GM18519 (cell line): ENCODE data around the gene GNAS-AS1.

Experiments used
- ATAC-seq: cut with Tn5 transposase; IDR thresholded peaks from one replicate; pipeline ENCODE4 v1.9.1; 2021; ENCODE audit warnings: mild to moderate bottlenecking, moderate library complexity; ENCODE audit not compliant: unreplicated experiment, low FRiP score

GNAS-AS1 gene

DNA sequence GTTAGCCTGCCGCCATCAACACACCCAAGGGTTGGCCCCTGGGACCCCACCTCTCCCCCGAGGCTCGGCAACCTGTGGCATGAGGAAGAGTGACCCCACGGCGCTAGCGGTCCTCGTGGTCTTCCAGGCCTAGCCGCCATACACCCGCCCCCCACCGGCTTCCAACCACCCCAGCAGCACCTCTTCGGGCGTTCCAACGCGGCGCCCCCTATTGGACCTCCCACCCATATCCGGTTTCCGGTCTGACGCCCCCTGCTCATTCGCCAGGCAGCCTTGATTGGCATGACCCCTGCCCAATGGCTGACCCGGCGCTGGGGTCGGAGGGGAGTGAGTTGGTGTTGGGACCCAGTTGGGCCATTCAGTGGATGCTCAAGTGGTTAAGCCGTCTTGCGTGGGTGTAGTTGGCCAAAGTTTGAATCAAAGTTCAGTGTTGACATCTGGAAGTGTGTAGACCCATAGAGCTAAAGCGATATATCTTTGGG lies at the start of gene GNAS-AS1:
Gene GNAS-AS1 (minus strand): TSS at position 210 of the 482 bp plus-strand sequence.
- peak; percentile 63 for ATAC-seq

DNA sequence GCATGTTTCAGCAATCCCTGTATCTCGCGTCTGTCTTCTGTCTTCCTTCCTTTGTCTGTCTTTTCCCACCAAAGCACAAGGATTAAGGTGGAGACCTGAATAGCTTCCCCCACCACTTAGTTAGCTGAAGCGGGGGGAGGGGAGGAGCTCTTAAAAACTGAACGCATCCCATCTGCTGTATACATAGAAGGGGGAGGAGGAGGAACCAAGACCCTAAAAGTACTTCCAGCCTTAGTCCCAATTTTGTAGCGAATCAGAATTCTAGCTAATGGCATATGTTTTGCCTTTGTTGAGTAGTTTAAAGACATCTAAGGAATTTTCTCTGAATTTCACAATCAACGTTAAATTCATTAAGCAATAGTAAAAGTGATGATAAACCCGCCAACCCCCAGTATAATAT lies 49.7 kb upstream of the GNAS-AS1 start:
- ATAC-seq, result no peak

DNA sequence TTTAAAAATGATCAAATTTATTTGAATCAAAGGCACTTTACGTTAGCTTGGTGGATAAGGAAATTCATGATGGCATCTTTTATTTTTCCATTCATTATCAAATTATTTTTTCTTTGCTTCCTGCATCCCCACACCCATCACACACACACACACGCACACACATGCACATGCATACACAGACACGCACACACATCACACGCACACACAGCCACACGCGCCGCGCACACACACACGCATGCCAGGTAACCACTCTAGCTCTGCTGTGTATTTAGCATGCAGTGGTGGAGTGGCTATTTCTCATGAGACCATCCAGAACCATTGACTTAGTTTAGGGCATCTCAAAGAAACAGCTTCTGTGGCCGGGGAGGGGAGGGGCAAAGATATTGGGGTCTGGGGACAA lies 48.8 kb upstream of the GNAS-AS1 start:
- ATAC-seq, result no peak

DNA sequence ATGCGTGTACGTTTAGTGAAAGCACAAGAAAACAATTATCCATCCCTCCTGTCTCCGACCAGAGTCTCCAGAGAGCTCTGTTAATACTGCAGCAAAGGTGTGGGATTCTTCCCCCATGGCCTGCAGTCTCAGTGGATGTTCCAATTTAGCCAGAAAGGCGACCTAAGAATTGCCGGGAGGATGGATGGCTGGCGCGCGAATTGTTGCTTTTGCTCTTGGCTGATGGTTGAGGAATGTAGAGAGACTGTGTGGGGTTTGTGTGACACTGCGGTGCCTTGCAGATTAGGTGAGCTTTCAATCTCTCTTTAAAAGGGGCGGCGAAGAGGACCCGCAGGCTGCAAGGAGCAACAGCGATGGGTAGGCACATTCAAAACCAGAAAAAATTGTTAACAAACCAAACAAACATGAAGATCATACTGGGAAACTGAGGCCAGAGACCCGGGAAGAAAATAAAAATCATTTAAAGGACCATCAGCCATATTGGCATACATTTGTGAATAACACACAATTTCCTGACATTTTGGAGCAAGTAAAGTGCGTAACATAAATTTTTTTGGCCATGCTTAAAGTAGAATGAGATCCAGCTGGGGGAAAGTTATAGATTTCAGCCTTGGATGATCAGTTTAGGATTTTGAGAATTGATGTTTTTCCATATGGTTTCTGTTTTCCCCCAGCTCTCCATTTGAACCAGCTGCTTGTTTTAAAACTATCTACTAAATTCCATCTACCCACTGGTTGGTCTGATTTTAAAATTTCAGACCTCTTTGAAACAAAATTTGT lies 48.1 kb upstream of the GNAS-AS1 start:
- ATAC-seq, result no peak

DNA sequence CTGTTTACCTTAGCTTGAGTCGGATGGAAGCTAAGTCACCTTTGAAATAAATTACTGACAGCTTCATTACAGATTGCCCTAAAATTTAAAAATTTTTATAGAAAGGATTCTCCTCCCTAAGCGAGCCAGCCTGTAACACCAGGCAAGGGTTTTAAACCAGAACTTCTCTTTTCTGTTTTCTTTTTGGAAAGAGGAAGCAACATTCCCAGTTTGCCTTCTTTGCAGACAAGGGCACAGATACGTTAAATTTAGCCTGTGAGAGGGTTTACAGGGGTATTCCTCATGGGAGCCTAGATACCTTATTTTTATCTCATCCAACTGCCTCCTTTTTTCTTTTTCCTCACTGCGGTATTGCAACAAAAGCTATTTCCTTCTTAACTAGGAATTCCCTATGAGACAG lies 46.8 kb upstream of the GNAS-AS1 start:
- ATAC-seq, result no peak

DNA sequence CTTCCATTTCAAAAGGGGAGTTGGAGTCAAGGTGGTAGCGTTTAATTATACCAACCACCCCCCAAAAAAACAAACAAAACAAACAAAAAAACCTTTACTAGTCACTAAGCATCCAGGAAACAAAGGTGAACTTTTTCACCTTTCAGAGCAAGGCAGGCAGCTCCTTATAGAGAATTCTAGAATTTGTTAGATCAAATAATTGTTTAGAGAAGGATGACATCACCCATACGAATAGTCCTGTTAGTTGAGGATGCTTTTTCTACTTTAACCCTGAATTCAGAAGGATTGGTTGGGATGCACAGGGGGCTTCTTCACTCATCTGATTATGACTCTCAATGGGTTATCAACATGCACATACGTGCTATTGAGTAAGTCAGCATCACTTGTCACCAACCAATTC lies 46.1 kb upstream of the GNAS-AS1 start:
- ATAC-seq, result no peak

DNA sequence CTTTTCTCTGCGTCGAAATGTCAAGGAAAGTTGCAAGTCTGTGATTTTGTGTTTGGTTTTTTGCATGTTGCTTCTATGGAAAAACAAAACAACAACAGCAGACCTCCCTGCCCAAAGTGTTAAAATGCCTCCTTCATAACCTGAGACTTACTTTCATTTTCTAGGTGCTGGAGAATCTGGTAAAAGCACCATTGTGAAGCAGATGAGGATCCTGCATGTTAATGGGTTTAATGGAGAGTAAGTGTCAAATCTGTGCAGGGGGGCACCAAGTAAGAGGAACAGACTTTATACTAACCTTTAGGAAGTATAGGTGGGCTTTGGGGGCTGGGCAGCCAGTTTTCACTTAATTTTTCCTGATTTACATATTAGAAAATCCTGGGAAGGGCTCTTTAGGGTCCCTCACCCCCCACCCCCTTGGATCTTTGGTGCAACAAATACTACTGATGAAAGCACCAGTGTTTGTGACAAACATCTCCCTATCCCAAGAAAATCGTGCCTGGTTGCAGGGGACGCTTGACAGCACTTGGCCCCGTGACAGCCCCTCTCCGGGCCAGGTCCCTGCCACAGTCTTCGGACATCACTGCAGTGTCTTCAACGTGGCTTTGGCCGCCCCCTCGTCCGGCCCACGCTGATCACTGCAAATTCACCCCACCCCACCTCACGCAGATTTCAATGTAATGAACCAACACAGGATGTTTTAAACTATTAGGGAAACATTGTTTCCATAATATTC lies 44.9 kb upstream of the GNAS-AS1 start:
- no peak for ATAC-seq

DNA sequence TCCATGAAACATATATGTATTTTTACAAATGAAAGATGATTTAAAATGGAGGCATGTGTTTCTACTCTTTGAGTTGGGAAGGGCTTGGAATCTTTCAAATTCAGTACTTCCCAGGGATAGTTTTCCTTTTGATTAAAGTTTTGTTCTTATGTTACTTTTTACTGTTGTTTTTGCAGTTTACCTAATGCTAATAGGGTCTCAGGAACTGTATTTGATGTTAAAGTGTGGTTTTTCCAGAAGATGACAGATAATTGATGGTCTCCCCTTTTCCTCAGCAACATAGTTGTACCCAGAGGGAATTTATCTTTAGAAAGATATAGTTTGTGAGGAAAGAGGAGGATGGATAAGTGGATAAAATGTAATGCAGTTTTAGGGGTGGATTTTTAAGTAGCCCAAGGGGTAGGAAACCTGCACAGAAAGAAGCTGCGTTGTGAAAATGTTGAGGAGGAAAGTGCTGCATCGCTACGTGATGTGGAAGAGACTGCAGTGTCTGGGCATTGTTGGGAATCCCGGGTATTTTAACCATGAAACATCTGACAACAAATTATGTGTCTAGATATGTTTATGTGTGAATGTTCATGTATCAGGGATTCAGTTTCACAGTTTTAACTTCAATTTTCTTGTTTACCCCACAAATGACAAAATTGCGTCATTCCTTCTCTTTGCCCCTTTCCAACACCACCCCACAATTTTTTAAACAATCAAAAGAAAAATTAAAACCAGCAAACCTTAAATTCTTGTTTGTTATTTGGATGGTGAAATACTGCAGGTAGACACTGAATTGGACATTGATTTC lies 44.1 kb upstream of the GNAS-AS1 start:
- ATAC-seq, result no peak

DNA sequence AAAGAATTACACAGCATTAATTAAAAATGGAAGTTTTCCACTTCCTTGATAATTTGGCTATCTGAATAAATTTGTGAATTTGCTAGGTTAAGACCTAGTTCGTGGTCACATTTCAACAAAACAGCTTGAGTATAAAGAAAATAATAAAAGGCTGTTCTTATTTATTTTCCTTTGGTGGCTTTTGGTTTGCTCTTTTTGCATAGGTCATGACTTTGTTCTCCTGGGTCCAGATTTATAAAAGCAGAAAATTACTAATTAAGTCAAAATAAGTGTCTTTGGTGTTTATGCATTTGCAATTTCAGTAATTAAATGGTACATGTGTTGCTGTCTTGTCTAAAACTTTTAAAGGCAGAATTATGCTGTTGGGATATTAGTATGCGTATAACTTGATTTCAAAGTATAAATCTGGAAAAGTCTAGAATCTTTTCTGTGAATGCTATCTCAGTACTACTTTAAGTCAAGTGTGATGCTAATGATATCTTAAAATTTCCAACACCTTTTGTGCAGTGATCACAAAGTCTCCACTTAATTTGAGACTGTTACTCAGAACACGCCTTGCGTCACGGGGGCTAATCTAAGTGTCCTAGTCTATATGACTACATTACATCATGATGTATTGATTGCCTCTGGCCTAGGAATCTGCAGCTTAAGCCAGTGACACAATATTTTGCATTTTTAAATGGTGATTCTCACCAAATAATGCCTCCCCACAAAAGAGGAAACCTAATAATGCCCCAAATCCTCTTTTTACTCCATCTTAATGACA lies 42.8 kb upstream of the GNAS-AS1 start:
- ATAC-seq, result no peak

DNA sequence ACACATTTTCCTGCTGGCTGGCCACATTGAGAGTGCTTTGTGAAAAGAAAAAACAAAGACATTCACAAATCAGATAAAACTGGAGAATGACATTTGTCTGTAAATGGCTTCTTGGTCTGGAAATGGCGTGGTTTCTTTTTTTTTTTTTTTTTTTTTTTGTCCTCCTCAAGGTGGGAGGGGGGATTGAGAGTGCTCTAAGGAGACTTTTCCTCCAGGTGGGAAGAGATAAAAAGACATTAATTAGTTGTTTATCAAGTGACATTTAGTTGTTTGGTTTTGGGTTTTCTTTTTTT lies 42.2 kb upstream of the GNAS-AS1 start:
- no peak for ATAC-seq

DNA sequence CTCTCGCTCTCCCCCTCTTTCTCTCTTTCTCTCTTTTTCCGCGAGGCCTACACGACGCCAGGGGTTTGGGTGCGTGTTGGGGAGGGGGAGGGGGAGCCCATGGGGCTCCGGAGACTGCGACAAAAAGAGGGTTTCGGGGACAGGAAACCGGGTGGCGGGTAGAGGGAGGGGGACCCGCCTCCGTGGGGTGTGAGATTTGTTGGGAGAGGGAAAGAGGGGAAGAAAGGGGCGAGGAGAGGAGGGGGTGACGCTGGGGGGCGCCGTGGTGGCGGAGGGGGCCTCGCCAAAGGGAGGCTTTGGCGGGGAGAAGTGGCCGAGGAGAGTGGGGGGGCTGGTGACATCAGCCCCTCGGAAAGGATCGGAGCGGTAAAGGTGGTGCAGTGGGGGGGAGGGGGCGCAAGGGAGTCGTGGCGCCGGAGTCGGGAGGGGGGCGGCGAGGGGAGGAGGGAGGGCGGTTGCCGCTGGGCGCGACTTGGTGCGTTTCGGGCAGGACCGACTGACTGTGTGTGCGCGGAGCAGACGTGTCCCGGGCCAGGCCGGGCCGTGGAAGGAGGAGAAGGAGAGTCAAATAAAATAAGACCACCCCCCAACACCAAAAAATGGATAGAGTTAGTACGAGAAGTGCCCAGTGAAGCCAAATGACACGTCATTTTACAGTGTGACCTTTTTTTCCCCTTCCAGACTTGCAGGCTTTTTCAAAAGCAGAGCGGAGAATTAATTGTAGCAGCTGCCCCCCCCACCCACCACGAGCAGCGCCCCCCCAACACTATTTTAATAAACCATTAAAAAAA lies 41.6 kb upstream of the GNAS-AS1 start:
- no peak for ATAC-seq

DNA sequence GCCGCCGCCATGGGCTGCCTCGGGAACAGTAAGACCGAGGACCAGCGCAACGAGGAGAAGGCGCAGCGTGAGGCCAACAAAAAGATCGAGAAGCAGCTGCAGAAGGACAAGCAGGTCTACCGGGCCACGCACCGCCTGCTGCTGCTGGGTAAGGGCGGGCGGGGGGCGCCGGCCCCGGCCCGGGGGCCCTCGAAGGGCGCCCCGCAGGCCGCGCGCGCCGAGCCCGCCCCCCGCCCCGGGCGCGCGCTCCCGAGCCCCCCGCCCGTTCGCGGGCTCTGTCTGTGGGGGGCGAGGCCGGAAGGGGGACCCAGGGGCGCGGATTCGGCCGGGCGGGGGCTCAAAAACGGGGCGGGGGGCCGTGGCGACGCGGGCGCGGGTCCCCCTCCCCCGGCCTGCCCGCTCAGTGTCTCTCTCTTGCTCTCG lies 41.0 kb upstream of the GNAS-AS1 start:
- ATAC-seq, result no peak

DNA sequence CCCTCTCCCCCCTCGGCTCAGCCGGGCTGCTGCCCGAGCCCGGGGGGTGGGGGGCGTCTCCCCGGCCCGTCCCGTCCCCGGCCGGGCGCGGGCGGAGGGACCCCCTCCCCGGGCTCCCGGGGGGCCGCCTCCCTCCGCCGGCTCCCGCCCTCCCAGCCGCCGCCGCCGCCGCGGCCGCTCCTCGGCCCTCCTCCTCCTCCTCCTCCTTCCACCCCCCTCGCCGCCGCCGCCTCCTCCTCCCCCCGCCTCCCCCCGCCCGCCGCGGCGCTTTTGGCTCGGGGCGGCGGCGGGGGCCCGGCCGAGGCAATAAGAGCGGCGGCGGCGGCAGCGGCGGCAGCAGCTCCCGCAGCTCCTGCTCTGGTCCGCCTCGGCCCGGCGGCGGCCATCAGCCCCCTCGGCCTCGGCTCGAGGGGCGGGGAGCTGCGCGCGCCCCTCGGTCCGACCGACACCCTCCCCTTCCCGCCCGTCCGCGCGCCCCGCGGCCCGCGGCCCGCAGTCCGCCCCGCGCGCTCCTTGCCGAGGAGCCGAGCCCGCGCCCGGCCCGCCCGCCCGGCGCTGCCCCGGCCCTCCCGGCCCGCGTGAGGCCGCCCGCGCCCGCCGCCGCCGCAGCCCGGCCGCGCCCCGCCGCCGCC lies 40.5 kb upstream of the GNAS-AS1 start:
- no peak for ATAC-seq

DNA sequence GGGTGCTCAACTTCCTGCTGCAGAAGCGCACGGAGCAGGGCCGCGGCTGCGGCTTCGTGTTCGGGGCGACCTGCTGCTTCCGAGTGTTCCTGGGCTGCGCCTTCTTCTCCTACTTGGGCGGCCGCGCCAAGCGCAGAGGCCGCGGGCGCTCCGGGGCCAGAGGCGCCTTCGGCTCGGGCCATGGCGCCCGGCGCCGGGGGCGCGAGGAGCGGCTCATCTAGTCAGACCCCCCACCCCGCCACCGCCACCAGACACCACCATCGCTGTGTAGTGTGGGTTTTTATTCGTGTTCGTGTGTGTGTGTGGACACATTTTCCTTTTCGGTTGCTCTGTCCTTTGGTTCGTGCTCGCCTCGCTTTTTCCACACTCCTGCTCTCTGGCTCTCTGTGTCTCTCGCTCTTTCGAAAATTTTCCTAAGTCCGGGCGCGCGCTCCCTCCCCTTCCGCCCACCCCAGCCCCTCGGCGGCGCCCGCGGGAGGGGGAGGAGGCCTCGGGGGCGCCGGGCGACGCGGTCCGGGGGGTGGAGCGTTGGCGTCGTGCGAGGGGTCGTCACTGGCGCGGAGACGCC lies 39.9 kb upstream of the GNAS-AS1 start:
- ATAC-seq, result no peak

DNA sequence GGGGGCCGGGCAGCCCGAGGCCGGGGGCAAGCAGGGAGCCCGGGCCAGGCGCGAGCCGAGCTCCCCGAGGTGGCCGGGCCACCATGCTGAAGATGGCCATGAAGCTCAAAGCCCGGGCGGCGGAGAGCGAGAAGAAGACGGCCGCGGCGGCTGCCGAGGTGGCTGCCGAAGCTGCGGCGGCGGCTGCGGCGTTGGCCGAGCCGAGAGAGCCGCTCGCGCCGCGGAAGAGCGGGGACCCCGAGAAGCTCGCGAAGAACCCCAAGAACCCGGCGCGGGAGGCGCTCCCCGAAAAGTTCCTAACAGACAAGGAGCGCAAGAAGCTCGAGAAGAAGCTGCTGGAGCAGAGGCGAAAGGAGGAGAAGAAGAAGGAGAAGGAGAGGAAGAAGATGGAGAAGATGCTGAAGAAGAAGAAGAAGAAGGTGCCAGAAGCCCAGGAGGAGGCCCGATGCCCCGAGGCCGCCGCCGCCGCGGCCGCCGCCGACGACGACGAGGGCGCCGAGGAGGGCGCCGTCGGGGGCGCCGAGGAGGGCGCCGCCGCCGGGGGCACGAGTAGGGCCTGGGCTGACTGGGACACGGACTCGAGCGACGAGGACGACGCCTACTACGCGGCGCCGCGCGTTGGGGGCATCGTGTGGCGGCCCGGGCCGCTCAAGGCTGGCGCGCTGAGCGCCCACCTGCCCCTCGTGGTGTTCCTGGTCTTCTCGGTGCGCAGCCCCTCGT lies 39.3 kb upstream of the GNAS-AS1 start:
- ATAC-seq, result no peak

DNA sequence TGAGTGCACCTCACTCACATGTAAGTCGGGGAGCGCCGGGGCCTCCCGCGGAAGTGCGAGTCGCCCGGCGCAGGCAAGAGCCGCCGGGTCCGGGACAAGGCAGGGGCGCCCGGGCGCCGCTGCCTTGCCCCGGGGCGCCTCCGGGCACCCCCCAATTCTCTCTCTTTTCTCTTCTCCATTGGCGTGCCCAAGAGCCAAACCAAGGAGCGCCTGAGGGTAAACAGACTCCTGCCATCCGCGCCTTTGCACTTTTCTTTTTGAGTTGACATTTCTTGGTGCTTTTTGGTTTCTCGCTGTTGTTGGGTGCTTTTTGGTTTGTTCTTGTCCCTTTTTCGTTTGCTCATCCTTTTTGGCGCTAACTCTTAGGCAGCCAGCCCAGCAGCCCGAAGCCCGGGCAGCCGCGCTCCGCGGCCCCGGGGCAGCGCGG lies 38.6 kb upstream of the GNAS-AS1 start:
- ATAC-seq, result no peak

DNA sequence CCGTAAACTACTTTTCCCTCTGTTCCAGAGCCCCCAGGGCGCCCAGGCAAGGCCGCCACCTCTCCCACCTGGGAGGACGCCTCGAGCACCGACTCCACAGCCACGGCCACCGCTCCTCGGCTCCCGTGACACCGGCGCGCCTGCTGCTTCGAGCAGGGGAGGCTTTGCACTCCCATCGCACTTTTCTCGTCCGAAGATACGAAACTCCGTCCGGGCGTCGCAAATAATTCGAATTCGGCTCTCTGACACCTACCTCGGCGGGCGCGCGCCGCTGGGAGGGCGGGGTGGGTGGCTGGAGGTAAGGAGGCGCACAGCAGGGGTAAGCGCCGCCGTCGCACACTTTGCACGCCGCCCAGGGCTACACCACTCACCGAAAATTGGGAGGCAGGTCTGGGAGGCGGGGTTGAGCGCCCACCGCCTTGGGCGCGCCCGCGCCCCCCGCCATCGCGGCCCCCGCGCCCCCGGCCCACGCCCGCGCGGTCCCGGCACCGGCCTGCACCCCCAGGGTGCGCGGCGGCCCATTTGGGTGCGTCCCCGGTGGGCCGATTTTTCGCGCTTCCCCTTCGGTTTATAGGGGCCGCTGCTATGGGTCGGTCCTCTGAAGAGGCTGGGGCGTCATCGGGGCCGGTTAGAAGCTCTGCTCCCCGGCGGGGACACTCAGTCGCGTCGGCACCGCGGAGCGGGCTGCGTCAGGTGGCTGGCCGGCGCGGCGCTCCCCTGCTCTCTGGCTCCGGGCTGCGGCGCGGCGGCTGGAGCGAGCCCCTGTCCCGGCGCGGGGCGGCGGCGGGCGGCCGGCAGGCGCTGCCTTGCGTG lies 38.0 kb upstream of the GNAS-AS1 start:
- ATAC-seq, result no peak
